ENCODE results near the gene TMEM171. TPM values are rescaled to one million over a fixed set of nuclear protein-coding genes. Genes with fewer than 3 reads are reported as not detected.

TMEM171 gene
- total and polyA plus RNA-seq, 2 of the 4 experiments (the other 2 are of a cell fraction), result 3.0 to 5.1 TPM

- ChIA-PET POLR2A (ENCODE audit: unreplicated experiment) (no interaction called here), CTCF (no interaction called here)
- no peak overlapping the region for H4K5ac ChIP-seq (ENCODE audit: low read depth, low read length)
- no peak overlapping the region for H2BK120ac ChIP-seq (ENCODE audit: low read depth, low read length)
- H3K27me3 ChIP-seq (ENCODE audit: control insufficient read depth, insufficient read depth, low read length), result peaks cover 15% of the 10 kb centered on the region
- no peaks in the 10 kb centered on the region for H3K79me1 ChIP-seq (ENCODE audit: low read depth in 1 of 2, low read length in 2 of 2)
- H3K4me1 ChIP-seq (ENCODE audit: control insufficient read depth, insufficient read depth, low read length), result no peaks in the 10 kb centered on the region
- intact Hi-C loops (cut with micrococcal nuclease), result no loop called here
- no peak overlapping the region for H2AK5ac ChIP-seq (ENCODE audit: low read depth, low read length)
- no peak for DNase-seq
- no peak overlapping the region for H2BK20ac ChIP-seq (ENCODE audit: low read depth, low read length)
- H4K8ac ChIP-seq (ENCODE audit: low read depth in 2 of 2, low read length in 2 of 2), result no peak overlapping the region
- no peak overlapping the region for H3K4ac ChIP-seq (ENCODE audit: low read depth, low read length)
- no peaks in the 10 kb centered on the region for H3K9me1 ChIP-seq (ENCODE audit: insufficient read depth, low read length)
- no peak overlapping the region for H2BK15ac ChIP-seq (ENCODE audit: low read depth, low read length)
- no peak overlapping the region for H2AFZ ChIP-seq (replicated peaks; ENCODE audit: low read length, poor library complexity)
- H3K9ac ChIP-seq (ENCODE audit: low read depth, low read length), result no peak overlapping the region
- in situ Hi-C loops (cut with MboI; ENCODE audit: low sequenced_read_pairs), result no loop called here
- H3K18ac ChIP-seq (ENCODE audit: low read depth, low read length), result no peak overlapping the region
- no peak overlapping the region for H3K14ac ChIP-seq (replicated peaks; ENCODE audit: low read depth, low read length)
- no peak overlapping the region for H3K56ac ChIP-seq (ENCODE audit: extremely low read depth, insufficient read depth, low read length)
- H4K91ac ChIP-seq (ENCODE audit: insufficient read depth, low read depth, low read length), result no peak overlapping the region
- no peaks in the 10 kb centered on the region for H3K9me3 ChIP-seq (ENCODE audit: control insufficient read depth, insufficient read depth, low read length)
- H3K27ac ChIP-seq (ENCODE audit: insufficient read depth, low read length), result no peak overlapping the region
- H2AK9ac ChIP-seq (replicated peaks; ENCODE audit: low read depth, low read length, poor library complexity), result no peak overlapping the region
- no CpG with 5 or more reads among the region's 4 CpGs for WGBS, 2 experiments (ENCODE audit: extremely low coverage in 2 of 2, insufficient read length in 1 of 2)
- dilution Hi-C loops (cut with HindIII; ENCODE audit: low sequenced_read_pairs, unreplicated experiment), result no loop called here
- no peaks in the 10 kb centered on the region for H3K36me3 ChIP-seq (ENCODE audit: control insufficient read depth, insufficient read depth, low read length)
- H2BK5ac ChIP-seq (ENCODE audit: low read depth, low read length, poor library complexity, severe bottlenecking), result no peak overlapping the region
- no peak overlapping the region for H3K4me3 ChIP-seq (ENCODE audit: insufficient read depth, low read depth, low read length)
- BruUV-seq (replicated peaks), result no TSS peak
- H4K20me1 ChIP-seq (ENCODE audit: insufficient read depth, low read length), result no peaks in the 10 kb centered on the region
- no peak overlapping the region for H3K23ac ChIP-seq (ENCODE audit: low read depth, low read length)
- no peak for ATAC-seq (ENCODE audit: low read depth)
- H3K4me2 ChIP-seq (ENCODE audit: low read depth, low read length), result no peak overlapping the region
- TF ChIP-seq BHLHE40 (IDR thresholded peaks at IDR 0.05; ENCODE audit: low read depth, low read length) (no peak), CTCF (conservative IDR thresholded peaks at IDR 0.05; ENCODE audit: low read depth, low read length) (no peak), MAZ (IDR thresholded peaks at IDR 0.05; ENCODE audit: borderline replicate concordance, low read depth, low read length) (no peak), CEBPB (IDR thresholded peaks at IDR 0.05; ENCODE audit: low read depth, low read length) (no peak)
These were observed 39.9 kb downstream of the TMEM171 start for GRCh38 chr5:73160239-73160671.
